HCT116 (cell line): ENCODE results near the gene ACVRL1. TPM values are rescaled to one million over a fixed set of nuclear protein-coding genes. Genes with fewer than 3 reads are reported as not detected.

Source experiments
- ATAC-seq: fragments of 200-7000 bp; cut with Tn5 transposase; 2 replicates; pipeline ENCODE4 v1.9.1; 2020; ENCODE audit warnings: mild to moderate bottlenecking, moderate library complexity
- BruUV-seq: library from RNA; stranded (reverse); fragments of 400-500 nt; replicated peaks from 2 replicates; lab custom pipeline; 2021; lab: Mats Ljungman, UMichigan
- CTCF ChIA-PET: fragments of 300-600 bp; sonication (Branson Sonifier 250); formaldehyde crosslinking; loops from one replicate; lab custom pipeline; 2021; ENCODE audit warnings: antibody characterized with exemption; lab: Charles Lee
- POLR2A ChIA-PET: fragments of 300-600, 350-600 bp; sonication (Branson Sonifier 250); formaldehyde crosslinking; loops from one replicate; lab custom pipeline; 2021; ENCODE audit warnings: antibody characterized with exemption; lab: Charles Lee
- RAD21 ChIA-PET, 2 experiments: fragments of 300-600 bp; sonication (Branson Sonifier 250); formaldehyde crosslinking; loops; one replicate each; lab custom pipeline; 2023; ENCODE audit warnings: low total read pairs in 2 of 2; ENCODE audit not compliant: uncharacterized antibody in 2 of 2, unreplicated experiment in 2 of 2, low non-redundant PET in 1 of 2; lab: Charles Lee
- DNase-seq: peaks from one replicate; pipeline ENCODE4 v3.0.0-alpha.2; 2010; ENCODE audit warnings: low read depth, low spot score
- H2AFZ ChIP-seq: fragments of 200-600 bp; shearing (Covaris generic), sonication (generic); 2 replicates; pipeline ENCODE4 v1.6.1; 2017; ENCODE audit warnings: low read depth, mixed run types, mixed read lengths, antibody characterized with exemption, low read length; ENCODE audit not compliant: poor library complexity, severe bottlenecking
- H3K27ac ChIP-seq: 2 replicates; pipeline ENCODE4 v1.5.1; 2012; ENCODE audit warnings: low read depth, low read length
- H3K27me3 ChIP-seq: fragments of 200-600 bp; sonication (generic); 2 replicates; pipeline ENCODE4 v1.6.1; 2016; ENCODE audit warnings: mixed run types, low read length, mixed read lengths; ENCODE audit not compliant: insufficient read depth
- H3K36me3 ChIP-seq, 2 experiments: fragments of 200-500 bp in 1 of 2; fragments of 200-600 bp in 1 of 2; sonication (Bioruptor generic) in 1 of 2; sonication (generic) in 1 of 2; 2 replicates each; pipeline versions ENCODE4 v1.5.1 to v1.6.1; 2014 to 2016; ENCODE audit warnings: low read length in 2 of 2, inconsistent platforms in 1 of 2, mixed read lengths in 1 of 2, mixed run types in 1 of 2; ENCODE audit not compliant: insufficient read depth in 2 of 2, control insufficient read depth in 1 of 2
- H3K4me1 ChIP-seq, 2 experiments: fragments of 200-600 bp in 1 of 2; sonication (generic) in 1 of 2; 2 replicates each; pipeline versions ENCODE4 v1.5.1 to v1.6.1; 2012 to 2017; ENCODE audit warnings: low read length in 2 of 2, inconsistent platforms in 1 of 2, mild to moderate bottlenecking in 1 of 2, mixed read lengths in 1 of 2, mixed run types in 1 of 2, moderate library complexity in 1 of 2; ENCODE audit not compliant: insufficient read depth in 2 of 2, control insufficient read depth in 1 of 2
- H3K4me2 ChIP-seq: fragments of 200-600 bp; sonication (generic); 2 replicates; pipeline ENCODE4 v1.6.1; 2017; ENCODE audit warnings: mixed run types, low read length, mixed read lengths
- H3K4me3 ChIP-seq, 2 experiments: fragments of 200-600 bp in 1 of 2; sonication (generic) in 1 of 2; replicated peaks in 1 of 2; 2 replicates each; pipeline ENCODE4 v1.5.1; 2011 to 2016; ENCODE audit warnings: low read length in 2 of 2, control low read depth in 1 of 2, low read depth in 1 of 2, mild to moderate bottlenecking in 1 of 2, mixed read lengths in 1 of 2, mixed run types in 1 of 2
- H3K79me2 ChIP-seq: fragments of 200-600 bp; sonication (generic); 2 replicates; pipeline ENCODE4 v1.6.1; 2017; ENCODE audit warnings: mild to moderate bottlenecking, mixed run types, low read length, moderate library complexity, mixed read lengths; ENCODE audit not compliant: insufficient read depth
- H3K9ac ChIP-seq: fragments of 200-600 bp; sonication (generic); 2 replicates; pipeline ENCODE4 v1.6.1; 2016; ENCODE audit warnings: low read length, mixed read lengths
- H3K9me2 ChIP-seq: fragments of 200-600 bp; sonication (generic), shearing (Covaris generic); 2 replicates; pipeline ENCODE4 v1.6.1; 2017; ENCODE audit warnings: mixed run types, mild to moderate bottlenecking, moderate library complexity; ENCODE audit not compliant: insufficient read depth
- H3K9me3 ChIP-seq, 2 experiments: fragments of 200-500 bp in 1 of 2; fragments of 200-600 bp in 1 of 2; sonication (Bioruptor generic) in 1 of 2; sonication (generic) in 1 of 2; 2 replicates each; pipeline ENCODE4 v1.6.1; 2014 to 2017; ENCODE audit warnings: low read length in 2 of 2, mixed read lengths in 2 of 2, inconsistent platforms in 1 of 2, low read depth in 1 of 2, mild to moderate bottlenecking in 1 of 2, mixed run types in 1 of 2, moderate library complexity in 1 of 2; ENCODE audit not compliant: control insufficient read depth in 1 of 2, insufficient read depth in 1 of 2
- H4K20me1 ChIP-seq: fragments of 200-600 bp; sonication (generic), shearing (Covaris generic); 2 replicates; pipeline ENCODE4 v1.6.1; 2017; ENCODE audit warnings: mixed run types, mild to moderate bottlenecking, moderate library complexity; ENCODE audit not compliant: insufficient read depth
- CEBPB ChIP-seq: IDR thresholded peaks from 2 replicates; pipeline ENCODE4 v1.6.1; 2012; ENCODE audit warnings: low read depth
- EZH2phosphoT487 ChIP-seq: fragments of 200-600 bp; IDR thresholded peaks from 2 replicates; pipeline ENCODE4 v1.6.1; 2018; ENCODE audit warnings: antibody characterized with exemption, borderline replicate concordance
- FOSL1 ChIP-seq: IDR thresholded peaks from 2 replicates; pipeline ENCODE4 v1.6.1; 2012; ENCODE audit warnings: low read depth
- POLR2A ChIP-seq: IDR thresholded peaks from 2 replicates; pipeline ENCODE4 v1.7.0; 2011; ENCODE audit warnings: borderline replicate concordance; ENCODE audit not compliant: insufficient read depth, insufficient read length; ENCODE audit errors: extremely low read depth
- REST ChIP-seq: IDR thresholded peaks from 2 replicates; pipeline ENCODE4 v1.6.1; 2012; ENCODE audit warnings: low read depth
- YY1 ChIP-seq: IDR thresholded peaks from 2 replicates; pipeline ENCODE4 v1.6.1; 2011; ENCODE audit warnings: low read length, low read depth, moderate library complexity, mild to moderate bottlenecking; ENCODE audit not compliant: insufficient replicate concordance; ENCODE audit errors: extremely low read depth
- ZFX ChIP-seq: fragments of 450-650 bp; IDR thresholded peaks from 2 replicates; pipeline ENCODE4 v1.6.1; 2017
- intact Hi-C: fragments of 100-400 bp; cut with micrococcal nuclease; formaldehyde crosslinking; loops from 2 replicates; pipeline ENCODE4 v1.10.0; 2022
- total RNA-seq: library from RNA; stranded (reverse); gene quantifications from one replicate; pipeline ENCODE4 v1.2.1, GENCODE V29; 2021; ENCODE audit not compliant: unreplicated experiment

The ACVRL1 gene
- total RNA-seq, 1 experiment from 2014 or later: 2.5 TPM

DNA sequence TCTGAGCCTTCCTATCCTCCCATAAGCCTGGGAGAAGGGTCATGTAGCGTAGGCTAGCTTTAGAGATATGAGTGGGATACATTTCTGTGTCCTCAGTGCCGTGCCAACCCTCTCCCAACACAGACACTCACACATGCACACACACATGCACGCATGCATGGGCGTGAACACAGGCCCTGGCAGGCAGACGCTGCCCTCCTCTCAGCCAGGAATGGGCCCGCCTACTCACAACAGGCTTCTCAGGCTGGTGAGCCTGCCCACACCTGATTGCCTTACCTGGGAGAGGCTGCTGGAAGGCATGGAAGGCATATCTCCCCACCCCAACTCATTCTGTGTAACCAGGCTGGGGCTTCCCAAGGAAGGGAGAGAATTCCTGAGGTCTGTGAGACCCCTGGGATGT lies 31.4 kb downstream of the ACVRL1 start:
- Histone ChIP-seq H4K20me1 (no peaks in the 10 kb centered on the region), H3K27me3 (no peaks in the 10 kb centered on the region), H3K9me3 (peaks cover 0 to 5% of the 10 kb centered on the region in 2 experiments; a peak in 1 of 4 replicates), H3K4me1 (no peaks in the 10 kb centered on the region), H3K9me2 (no peaks in the 10 kb centered on the region), H2AFZ (no peak overlapping the region), H3K4me2 (no peak overlapping the region), H3K79me2 (no peaks in the 10 kb centered on the region), H3K27ac (no peak overlapping the region), H3K4me3 (no peak overlapping the region), H3K36me3 (no peaks in the 10 kb centered on the region), H3K9ac (no peak overlapping the region)
- ATAC-seq: no peak
- CTCF ChIA-PET: no interaction called here
- TF ChIP-seq POLR2A (no peak), YY1 (no peak), FOSL1 (no peak), CEBPB (no peak), ZFX (no peak), EZH2phosphoT487 (no peak), REST (no peak)
- POLR2A ChIA-PET: no interaction called here
- no TSS peak for BruUV-seq
- RAD21 ChIA-PET: no interaction called here
- DNase-seq: no peak
- intact Hi-C loops: no loop called here
